Measurements from ENCODE around the gene TET1.
"Not testable (repeated sequence)": the region's sequence is repeated elsewhere in the genome, so short reads cannot be mapped to it uniquely, and the experiment has no call there.

Gene TET1

DNA sequence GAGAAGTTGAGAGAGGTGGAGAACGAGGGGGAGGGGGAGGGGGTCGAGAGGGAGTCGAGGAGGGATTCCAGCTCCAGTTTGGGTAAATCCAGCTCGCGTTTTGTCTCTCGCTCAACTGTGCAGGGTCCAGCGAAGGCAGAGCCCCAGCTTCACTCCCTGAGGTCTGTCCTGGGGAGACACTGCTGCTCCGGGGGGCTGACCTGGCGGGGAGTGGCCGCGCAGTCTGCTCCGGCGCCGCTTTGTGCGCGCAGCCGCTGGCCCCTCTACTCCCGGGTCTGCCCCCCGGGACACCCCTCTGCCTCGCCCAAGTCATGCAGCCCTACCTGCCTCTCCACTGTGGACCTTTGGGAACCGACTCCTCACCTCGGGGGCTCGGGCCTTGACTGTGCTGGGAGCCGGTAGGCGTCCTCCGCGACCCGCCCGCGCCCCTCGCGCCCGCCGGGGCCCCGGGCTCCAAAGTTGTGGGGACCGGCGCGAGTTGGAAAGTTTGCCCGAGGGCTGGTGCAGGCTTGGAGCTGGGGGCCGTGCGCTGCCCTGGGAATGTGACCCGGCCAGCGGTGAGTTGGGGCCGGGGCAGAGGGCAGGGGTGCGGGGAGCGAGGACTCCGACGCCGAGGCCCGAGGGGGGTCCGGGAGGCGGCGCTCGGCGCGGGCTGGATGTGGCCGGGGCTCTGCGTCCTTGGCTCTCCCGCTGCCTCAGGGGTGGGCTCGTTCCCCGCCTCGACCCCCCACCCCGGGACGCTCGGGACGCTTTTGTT, at the start of gene TET1:
TSS of gene TET1 (plus strand) at position 152 of the 757 bp plus-strand sequence. CDS start 12,002 bp downstream, outside the sequence.
- no peak for DNase-seq (ENCODE audit: low read depth)

DNA sequence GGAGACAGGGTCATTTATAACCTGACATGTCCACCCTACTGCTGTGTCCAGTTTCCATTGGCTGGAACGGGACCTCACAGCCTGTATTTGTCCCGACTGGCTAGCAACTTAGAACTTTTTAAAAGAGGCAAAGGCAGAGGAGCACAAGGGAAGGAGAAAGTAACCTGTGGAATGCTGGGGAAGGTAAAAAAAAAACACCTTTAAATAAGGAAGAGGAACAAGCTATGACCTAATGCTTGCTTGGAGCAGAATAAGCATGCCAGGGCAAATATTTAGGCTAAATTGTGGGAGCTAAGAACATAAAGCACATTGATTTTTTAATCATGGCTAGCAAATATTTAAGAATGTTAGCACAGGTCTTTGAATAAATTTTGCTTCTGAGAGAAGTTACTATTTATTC, 43.9 kb upstream of the TET1 start:
- not testable (repeated sequence) for DNase-seq (ENCODE audit: low read depth)

DNA sequence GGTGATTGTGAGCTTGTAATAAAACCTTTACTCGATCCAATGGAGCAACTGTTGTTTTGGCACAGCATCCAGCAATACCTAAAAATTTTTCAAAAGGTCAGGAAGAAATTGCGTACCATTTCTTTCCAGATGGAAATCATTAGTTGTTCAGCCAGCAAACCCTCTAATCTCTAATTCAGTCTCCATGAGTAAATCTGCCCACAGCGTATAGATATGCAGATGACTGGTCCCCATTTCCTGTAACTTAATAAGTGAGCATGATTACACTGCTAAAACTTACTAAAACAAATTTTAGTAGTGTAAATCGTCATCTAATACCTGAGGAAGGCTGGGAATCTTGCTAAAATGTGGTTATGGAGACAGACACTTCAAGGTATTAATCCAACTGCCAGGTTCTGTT, 43.4 kb upstream of the TET1 start:
- no peak for DNase-seq (ENCODE audit: low read depth)

DNA sequence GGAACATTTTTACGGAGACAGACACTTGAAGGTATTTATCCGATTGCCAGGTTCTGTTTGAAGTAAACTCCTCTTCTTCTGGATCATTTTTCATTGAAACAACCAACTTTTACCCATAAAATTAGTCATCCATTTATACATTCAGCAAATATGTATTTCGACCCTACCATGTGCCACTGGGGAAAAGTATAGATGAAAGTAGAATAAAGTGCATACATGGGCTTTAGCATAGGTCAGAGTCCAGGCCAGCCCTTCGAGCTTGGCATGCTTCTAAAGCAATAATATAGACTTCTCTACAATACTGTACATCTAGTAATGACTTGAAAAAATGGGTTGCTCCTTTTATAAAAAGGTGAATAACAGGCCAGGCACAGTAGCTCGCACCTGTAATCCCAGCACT, 42.9 kb upstream of the TET1 start:
- no peak for DNase-seq (ENCODE audit: low read depth)

DNA sequence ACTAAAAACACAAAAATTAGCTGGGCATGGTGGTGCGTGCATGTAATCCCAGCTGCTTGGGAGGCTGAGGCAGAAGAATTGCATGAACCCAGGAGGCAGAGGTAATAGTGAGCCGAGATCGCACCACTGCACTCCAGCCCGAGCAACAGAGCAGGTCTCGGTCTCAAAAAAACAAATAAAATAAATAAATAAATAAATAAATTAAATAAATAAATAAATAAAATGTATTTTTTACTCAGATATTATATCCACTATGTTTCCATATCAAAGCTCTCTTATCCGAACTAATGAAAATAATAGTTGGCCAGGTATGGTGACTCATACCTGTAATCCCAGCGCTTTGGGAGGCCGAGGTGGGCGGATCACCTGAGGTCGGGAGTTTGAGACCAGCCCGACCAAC, 41.5 kb upstream of the TET1 start:
- DNase-seq (ENCODE audit: low read depth) = not testable (repeated sequence)

DNA sequence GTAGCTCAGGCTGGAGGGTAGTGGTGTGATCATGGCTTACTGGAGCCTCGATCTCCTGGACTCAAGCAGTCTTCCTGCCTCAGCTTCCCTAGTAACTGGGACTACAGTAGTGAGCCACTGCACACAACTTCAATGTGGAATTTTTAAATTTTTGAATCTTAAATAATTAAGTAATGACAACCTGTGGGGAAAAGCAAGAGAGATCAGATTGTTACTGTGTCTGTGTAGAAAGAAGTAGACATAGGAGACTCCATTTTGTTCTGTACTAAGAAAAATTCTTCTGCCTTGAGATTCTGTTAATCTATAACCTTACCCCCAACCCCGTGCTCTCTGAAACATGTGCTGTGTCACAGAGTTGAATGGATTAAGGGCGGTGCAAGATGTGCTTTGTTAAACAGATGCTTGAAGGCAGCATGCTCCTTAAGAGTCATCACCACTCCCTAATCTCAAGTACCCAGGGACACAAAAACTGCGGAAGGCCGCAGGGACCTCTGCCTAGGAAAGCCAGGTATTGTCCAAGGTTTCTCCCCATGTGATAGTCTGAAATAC, 34.6 kb upstream of the TET1 start:
- DNase-seq (ENCODE audit: low read depth) = not testable (repeated sequence)

DNA sequence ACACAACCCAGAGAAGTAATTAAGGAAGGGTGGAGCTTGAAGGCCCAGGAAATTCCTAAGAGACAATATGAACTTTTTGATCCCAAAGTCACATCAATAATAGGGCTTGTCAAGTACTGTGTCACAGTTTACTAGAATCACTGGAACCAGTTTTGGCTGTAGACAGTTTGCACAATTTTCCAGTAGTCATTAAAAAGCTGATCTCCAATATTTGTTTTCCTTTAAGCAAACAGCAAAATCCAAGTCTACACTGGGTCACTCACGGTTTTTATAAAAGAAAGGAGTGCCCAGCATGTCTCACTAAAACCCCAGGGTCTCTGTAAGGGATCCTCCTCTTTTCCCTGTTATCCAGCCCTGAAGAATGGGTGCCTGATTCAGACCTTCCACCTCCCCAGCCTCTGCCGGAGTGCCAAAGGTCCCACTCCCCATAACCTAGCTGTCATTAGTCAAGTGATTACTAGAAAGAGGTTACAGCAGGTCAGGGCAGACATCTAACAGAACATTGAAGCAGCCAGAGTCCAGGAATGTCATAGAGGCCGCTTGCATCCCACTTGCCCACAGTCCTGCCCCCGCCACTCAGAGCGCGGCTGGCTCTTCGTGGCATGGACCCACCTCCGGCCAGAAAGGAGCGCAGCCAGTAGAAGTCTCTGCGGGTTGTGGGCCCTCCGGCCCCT, 33.4 kb upstream of the TET1 start:
- DNase-seq (ENCODE audit: low read depth) = no peak

DNA sequence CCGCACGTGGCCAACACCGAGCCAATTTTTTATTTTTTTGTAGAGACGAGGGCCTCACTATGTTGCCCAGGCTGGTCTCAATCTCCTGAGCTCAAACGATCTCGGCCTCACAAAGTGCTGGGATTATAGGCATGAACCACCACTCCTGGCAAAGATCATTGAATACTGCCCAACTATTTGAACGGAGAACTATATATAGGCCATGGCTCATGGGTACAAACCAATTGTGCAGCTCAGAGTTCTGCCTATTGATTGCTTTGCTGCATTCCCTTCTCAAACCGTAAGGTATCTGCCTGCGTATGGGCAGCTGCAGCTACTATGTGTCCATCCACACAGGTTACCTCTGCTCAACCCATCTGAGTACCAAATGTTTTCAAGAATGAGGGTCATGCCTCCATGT, 23.2 kb upstream of the TET1 start:
- no peak for DNase-seq (ENCODE audit: low read depth)

DNA sequence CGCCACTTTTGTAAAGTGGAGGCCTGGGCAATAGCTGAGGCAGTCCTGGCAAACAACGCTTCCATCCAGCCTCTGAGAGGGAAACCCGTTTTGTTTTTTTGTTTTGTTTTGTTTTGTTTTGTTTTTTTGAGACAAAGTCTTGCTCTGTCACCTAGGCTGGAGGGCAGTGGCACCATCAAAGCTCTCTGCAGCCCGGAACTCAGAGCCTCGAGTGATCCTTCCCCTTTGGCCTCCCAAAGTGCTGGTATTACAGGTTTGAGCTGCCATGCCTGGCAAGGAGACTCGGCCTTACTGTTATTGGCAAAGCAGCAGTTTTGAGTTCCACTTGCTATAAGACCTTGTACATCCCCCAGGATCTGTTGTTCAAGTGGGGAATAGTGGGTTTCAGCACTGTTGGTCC, 22.3 kb upstream of the TET1 start:
- DNase-seq (ENCODE audit: low read depth) = no peak

DNA sequence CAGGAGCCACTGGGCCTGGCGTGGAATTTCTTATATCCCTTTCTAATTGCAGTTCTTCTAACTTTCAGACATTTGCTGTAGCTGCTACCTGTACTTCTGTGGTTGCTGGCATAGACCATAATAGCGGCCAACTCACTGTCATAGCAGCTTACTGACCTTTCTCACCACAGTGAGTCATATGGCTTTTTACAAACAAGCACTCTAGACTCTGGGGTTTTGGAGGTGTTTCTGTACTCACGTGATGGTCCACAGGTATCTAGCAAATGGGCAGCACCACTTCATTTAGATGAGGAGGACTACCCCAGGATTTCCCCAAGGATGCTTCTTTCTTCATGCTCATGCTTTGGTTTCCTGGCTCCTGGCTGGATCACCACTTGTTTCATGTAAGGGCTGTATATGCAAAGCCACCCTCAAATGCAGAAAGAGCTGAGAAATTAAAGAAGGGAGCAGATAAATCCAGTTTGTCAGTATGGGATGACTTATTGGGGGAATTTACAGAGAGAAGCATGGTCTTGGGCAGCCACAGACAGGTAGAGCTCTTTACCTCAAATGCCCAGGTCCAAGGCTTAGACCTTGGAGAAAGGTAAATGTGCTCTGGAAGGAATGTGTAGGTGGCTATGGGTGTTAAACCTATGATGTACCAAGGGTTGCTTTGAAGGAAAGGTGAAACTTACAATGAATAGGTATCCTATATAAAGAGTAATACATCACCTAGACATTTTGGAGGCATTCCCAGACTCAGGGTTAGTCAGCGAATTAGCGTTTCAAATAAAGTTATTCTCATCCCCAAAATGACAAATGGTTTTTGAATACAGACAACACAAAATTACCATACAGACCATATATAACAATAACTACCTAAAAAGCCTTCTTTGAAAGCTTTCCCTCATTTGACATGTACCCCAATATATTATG, 16.9 kb upstream of the TET1 start:
- DNase-seq (ENCODE audit: low read depth) = no peak

DNA sequence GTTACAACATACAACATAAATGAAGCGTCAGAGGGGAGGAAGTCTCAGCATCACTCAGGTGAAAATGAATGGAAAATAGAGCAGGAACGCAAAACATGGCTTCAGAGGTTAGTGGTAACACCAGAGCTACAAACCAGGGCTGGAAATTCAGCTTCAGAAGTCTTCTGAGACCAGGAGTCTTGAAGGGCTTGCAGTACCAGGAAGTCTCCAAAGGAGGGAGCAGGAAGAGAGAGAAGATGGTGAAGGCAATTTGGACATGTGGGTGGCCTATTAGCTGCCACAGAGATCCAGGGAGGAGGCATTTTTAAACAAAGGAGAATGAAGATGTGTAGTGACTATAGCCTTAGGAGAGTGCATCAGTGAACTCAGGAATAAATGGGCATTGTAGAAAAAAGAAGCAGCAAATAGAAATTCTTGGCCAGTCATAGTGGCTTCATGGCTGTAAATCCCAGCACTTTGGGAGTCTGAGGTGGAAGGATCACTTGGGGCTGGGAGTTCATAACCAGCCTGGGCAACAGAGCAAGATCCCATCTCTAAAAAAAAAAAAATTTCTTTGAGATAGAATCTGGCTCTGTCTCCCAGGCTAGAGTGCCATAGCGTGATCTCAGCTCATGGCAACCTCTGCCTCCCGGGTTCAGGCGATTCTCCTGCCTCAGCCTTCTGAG, 9.3 kb upstream of the TET1 start:
- no peak for DNase-seq (ENCODE audit: low read depth)

DNA sequence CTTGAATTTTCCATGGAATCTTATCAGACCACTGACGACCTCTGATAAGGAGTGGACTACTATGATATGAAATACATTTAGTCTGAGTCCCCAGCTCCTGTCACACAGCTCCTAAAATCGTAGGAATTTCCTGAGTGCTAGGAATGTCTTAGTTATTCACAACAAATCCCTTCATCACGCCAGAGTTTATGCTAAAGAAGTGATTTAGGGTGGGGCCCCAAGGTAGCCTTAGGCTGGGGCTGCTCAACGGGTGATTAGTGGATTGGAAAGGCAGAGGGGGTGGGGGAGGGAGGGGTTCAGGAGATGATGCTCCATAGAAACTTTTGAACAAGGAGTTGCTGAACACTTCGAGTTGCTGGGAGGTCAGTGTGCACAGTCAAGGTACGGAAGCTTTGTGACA, 7.0 kb upstream of the TET1 start:
- no peak for DNase-seq (ENCODE audit: low read depth)

DNA sequence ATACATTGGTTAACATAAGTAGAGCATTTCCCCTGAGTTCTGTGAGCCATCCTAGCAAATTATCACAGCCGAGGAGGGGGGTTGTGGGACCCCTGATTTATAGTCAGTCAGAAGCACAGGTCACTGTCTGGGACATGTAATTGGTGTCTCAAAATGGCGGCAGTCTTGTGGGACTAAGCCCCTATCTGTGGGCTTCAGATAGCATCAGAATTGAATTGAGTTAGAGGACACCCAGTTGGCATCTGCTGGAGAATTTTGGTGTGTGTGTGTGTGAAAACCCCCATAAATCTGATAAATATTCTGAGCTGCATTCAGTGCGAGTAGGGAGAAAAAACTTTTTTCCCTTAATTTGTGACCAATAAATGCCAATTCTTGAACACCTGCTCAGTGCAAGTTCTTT, 6.5 kb upstream of the TET1 start:
- DNase-seq (ENCODE audit: low read depth) = no peak

DNA sequence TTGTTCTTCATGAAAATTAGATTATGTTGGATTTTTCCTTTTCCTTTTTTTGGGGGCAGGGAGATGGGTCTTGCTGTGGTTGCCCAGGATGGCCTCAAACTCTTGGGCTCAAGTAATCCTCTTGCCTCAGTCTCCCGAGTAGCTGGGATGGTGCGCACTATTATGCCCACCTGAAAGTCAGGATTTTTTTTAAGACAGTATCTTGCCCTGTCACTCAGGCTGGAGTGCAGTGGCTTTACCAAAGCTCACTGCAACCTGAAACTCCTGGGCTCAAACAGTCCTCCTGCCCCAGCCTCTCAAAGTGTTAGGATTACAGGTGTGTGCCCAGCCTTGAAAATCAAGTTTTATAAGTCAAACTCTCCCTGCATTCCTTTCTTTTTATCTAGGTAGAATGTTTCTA, 1.7 kb upstream of the TET1 start:
- no peak for DNase-seq (ENCODE audit: low read depth)

DNA sequence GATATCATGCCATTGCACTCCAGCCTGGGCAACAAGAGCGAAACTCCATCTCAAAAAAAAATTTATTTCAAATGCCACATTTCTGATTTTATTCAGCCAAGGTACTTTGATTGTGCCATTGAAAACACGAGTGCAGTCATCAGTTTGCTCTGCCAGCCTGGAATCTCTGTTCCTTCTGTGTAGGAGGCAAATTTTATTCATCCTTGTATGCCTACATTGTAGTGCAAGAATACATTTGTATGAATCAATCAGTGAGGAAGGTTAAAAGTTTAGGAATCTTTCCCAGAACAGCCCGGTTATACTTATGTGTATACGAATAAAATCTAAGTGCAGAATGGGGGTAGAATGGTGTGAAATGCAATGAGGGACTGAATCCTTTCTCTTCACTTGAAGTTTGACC, 886 bp upstream of the TET1 start:
- no peak for DNase-seq (ENCODE audit: low read depth)

DNA sequence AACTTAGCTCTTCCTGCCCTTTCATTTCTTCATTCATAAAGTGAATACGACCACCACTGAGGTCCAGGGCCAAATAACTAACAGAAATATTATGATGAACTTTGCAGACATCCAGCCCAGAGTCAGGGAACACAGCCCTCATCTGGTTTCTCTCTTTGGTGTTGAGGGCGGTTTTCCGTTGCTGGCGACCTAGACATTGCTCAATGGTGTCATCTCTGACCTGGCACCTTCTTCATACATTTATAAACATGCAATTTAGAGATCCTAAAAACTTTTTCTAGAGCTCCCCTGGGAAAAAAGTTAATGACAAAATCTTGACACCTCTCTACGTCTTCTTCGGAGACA, 324 bp upstream of the TET1 start:
- no peak for DNase-seq (ENCODE audit: low read depth)

DNA sequence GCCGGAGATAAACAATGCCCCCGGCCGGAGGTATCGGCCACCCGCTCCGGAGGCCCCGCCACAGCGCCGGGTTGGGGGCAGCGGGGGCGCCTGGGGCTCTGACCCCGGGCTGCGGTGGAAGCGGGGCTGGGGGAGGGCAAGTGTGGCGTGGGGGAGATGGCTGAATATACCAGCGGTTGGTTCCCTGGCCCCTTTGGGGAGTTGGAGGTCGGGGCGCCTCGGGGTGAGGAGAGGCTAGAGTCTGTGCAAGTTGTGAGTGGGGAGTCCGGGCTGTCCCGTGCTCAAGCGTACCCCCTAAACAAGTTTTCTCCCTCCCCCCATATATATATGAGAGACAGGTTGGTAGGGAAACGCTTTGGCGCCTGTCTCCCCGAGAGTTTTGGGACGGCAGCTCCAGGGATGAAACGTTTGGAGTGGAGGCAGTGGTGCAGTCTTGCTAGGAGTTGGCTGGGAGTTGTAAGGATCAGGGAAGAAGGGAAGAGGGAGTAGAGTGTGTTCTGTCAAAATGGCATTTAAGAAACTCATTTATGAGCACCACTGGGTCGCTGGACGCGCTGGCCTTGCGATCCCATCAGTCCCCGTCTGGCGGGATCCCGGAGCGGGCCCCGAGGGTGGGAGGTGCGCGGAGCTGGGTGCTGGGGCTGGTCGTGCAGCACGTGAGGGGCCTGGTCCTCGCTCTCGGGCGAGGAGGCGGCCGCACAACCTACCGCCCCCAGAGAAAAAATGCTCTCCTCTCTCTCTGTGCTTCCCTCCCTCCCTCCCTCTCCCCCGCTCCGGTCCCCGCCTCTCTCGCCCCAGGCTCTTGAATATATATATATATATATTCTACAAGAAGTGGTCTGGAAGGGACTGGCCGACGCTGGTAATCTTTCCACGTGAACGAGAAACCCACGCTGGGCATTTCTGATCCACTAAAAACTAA, 1.1 kb downstream of the TET1 start:
- no peak for DNase-seq (ENCODE audit: low read depth)

DNA sequence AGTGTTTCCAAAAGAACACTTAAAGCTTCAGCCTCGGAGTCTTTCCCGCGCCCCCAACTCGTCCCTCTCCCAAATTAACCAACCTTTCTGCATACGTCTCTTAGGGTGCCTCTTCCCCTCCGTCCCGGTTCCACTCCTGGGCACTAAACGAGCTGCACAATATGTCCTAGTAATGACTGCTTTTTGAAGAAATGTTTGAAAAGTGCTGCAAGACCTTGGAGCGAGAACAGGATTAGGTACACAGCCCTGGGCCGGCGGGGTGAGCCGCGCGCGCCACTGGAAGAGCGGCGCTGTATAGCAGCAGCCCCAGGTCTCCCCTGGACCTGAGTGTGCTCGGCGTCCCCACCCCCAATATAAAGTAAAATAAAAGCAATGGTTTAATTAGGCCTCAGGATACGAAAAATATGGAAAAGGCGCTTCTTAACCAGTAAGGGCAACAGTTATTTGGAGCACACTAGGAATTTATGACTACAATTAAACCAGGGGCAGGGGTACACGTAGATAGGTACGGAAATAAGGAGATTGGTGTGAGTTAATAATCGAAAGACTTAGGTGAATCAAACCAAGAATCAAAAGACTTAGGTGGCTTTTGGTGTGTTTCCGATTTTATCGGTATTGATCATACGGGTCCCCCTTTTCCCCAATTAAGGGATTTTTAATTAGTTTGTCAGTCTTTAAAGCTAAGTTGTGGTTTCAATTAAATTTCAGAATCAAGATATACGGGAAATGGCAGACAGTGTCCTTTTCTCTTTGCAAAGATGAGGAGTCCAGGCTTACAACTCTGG, 1.9 kb downstream of the TET1 start:
- DNase-seq (ENCODE audit: low read depth) = no peak

DNA sequence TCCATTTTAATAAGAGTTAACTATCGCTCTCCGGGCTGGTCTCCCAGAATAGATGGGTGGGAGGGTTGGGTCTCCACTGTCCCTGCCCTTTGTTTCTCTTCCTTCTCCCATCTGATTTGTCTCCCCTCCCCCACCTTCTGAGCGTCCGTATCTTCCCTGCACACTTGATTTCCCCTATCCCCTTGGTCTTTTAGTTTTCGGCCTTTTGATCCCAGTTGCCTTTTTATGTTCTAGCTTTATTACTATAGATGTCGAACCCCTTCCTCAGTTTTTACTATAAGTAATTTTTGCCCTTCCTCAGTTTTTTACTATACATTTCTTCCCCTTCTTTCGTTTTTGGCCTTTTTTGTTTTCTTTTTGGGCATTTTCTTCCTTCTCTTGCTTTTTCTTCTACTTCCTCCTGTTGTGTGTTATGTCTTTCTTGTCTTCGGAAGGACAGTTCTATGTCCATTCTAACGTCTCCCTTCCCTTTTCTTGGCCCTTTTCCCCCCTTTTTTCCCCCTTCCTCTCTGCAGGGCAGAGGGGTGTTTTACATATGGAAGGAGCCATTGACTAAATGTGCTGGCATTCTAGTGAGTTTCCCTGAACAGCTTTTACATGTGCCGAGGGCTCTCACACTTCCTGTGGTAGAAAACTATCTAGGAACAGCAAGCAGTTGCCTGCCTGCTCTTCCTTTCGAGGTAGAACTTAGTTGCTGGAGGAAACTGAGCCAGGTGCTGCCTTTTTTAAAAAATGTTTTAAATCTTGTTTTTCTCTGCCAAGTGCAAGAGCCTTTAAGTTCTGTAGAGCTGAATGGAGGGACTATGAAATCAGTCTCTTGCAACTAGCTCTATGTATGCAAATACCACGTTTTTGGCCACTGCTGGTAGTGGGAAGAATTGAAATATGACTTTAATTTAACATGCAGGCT, 2.8 kb downstream of the TET1 start:
- DNase-seq (ENCODE audit: low read depth) = no peak

All from activated T-helper 1 cell treated with Interleukin-2 at 50 U/mL for 16 hours (primary cell).